Measurements from ENCODE around the gene FCHSD1.

Gene FCHSD1

DNA sequence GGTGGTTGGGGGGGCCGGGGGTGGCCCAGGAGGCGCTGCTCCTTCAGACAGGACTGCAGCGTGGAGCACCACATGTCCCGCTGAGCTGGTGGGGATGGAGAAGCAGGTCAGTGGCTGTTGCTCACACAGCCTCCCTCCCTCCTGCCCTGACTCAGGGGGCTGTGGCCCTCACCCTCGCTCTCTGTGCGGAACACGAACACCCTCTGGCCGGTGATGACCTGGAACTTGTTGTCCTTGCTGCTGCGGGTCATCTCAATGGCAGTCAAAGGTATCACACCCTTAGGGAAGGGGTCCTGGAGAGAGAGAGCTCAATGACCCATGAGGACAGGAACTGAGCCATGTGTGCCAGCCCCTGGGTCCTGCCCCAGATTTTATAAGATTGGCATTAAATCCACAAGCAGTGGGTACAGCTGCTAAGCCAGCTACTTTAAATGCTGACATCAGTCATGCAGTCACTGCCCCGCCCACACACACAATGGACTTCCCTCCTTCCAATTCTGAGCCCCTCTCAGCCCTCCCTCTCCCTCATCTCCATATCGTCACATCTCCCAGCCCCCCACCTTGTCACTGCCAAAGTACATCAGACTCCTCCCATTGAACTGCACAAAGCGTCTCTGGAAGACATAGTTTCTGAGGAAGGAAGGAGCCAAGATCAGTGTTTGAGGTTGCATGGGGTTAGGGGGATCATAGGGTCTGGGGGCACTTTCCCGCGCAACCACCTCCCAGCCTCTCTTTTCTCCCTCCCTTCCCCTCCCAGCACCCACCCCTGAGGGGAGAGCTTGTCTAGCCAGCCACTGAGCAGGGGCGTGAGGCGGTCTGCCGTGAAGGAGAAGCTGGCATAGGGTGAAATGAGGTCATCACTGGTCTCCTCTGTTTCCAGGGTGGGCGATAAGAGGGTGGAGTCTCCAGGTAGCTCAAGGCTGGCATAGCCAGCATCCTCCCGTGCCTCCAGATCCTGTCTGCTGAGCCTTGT is 21.9 kb upstream of the FCHSD1 start:
- no peak for DNase-seq

DNA sequence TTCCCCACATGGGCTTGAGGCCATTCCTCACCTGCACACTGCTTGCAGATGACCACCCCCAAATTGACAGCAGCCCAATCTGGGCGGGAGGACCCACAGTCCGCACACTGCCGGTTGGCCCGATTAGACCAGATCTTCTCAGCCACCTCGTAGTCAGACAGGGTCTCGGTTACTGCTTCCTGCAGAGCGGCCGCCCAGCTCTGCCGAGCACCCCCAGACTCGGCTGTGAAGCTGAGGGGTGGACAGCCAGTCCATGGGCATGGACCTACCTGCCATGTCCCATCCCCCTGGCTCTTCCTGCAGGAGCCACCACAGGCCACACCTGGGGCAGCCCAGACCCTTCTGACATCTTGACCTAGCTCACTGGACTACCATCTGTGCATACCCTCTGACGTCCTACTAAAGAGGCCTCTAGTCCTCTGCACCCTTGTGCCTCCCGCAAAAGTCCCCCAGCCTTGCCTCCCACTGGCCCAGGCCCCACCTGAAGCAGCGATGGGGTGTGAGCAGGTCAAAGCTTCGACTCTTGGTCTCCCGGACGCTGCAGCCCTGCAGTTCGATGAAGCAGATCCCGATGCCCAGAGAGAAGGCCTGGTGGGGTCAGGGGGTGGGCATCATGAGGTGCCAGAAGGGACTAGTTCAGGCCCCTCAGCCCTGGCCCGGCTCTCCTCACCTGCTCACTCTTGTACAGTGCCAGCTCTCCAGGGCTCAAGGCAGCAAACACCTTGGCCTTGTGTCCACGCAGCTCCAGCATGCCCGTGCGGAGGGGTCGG is 21.0 kb upstream of the FCHSD1 start:
- no peak for DNase-seq

DNA sequence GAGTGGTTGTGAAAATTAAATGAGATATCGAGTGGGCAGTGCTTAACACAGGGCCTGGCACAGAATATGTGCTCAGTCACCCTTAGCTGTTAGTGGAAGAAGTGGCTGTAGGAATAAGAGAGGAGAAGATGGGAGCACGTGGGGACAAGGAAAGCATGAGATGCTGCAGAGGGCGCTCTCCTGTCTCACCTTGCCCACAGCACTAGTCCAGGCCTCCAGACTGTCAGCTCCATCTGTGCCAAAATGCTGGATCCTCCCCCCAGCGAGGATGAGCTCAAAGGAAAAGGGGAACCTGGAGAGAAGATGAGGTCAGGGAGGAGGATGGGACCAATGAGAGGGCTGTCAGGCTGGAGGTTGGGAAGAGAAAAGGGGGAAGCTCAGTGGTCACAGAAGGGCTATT is 18.3 kb upstream of the FCHSD1 start:
- no peak for DNase-seq

DNA sequence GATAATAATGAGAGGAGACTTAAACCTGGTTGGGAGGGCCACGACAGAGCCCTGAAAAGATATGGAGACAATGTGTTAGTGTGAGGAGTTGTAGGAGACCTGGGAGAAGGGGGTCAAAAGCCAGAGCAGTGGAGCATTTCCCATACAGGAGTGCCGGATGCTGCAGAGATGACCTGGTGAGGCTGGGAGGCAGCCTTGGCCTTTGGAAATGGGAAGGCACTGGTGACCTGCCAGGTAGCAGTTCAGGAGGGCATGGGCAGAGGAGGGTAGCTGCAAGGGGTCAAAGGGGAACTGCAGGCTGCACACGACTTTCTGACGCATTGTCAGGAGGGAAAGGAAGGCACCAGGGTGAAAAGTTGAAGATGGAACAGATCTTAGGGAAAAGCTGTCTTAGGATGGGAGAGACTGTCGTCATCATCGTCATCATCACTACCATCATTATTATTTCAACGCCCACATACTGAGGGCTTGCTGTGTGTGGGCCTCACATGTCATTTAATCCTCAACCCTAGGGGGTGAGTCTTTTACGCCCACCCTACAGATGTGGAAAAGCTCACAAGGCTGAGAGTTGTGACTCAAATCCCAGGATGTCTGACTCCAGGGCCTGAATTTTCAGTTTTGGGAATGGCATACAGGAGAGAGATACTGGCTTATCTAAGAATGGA is 17.5 kb upstream of the FCHSD1 start:
- DNase-seq: no peak

DNA sequence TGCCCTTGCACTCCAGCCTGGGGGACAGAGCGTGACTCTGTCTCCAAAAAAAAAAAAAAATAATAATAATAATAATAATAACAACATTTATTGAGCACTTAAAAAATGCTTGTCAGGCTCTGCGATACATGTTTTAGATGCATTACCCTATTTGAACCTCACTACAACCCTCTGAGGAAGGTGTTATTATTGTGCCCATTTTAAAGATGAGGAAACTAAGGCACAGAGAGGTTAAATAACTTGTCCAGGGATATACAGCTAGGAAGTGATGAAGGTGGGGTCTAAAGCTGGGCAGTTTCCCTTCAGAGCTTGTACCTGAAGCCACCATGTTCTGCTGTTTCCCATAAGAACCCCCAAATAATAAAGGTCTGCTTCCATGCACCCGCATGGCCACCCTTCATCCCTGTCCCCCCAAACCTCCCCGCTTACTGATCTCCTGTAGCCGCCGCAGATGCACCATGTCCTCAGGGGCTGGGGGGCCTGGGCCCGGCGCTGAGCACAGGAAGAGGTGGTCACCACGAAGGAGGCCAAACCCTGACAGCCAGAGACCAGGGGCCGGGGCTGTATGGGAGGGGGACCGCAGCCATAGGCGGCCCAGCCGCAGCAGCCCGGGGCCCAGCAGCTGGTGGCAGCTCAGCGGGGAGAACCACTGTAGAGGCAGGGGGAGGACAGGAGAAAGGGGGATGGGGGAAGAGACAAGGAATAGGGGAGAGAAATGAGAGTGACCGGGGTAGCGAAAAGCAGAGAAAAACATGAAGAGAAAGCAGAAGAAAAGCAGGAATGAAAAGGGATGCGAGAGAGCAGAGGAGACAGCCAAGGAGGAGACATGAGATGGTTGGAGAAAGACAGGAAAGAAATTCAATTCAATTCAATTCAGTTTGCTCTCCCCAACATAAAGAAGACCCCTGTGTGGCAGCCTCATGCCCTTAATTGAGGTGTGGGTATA is 15.1 kb upstream of the FCHSD1 start:
- no peak for DNase-seq

DNA sequence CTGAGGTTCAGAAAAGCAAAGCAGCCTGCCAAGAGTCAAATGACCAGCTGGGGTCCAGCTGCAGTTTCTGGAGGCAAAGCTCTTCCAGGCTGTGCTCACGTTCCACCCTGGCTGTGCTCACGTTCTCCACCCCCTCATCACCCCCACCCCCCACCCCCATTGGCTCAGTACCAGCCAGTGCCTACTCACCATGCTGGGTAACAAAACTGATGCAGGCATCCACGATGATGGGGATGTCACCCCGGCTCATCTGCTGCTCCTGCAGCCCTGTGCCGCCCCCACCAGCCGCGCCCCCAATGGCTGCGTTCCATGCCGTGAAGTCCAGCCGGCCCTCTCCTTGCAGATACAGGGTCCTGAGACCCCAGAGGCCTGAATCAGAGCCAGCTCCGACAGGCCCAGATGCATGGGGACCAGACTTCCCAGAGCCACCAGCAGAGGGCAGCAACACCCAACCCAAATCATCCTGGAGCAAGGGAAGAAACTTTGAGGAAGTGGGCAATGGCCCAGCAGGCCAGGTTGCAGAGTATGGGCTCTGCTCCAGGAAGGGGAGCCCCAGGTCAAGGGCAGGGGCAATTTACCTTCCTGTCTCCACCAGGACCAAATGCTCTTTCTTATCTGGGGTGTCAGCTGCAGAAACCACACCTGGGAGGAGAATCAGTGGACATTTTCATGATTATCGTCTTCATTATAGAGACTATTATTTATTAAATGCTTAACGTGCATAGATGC is 13.7 kb upstream of the FCHSD1 start:
- DNase-seq: peak; percentile 34

DNA sequence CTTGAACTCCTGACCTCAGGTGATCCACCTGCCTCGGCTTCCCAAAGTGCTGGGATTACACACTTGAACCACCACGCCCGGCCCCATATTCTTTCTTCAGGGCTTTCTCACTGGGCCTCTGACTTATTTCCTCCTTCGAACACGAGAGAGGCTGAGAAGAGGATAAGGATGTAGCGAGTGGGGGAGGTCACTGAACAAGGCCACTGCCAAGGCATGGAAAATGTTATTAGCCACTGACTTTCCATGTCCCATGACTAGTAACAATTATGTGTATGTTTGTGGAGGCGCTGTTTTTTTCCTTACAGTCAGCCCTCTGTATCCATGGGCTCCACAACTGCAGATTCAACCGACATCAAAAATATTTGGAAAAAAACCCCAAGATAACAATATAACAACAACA is 12.3 kb upstream of the FCHSD1 start:
- DNase-seq: no peak

DNA sequence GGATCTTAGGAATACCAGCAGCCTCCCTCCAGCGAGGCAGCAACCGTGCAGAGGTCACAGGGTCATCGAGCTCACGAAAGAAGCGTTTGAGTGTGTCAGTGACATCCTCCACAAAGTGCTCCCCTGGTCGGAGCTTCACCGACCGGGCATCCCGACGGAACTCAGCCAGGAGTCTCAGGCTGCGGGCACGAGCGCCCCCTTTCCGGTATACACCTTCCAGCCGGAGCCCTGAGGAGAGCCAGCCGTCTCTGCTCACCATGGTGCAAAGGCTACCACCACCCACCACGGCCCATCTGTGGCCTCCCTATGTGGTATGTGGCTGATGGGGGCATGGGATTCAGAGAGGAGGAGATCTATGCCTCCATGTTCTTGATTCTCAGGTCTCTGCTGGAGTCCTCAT is 10.8 kb upstream of the FCHSD1 start:
- DNase-seq: no peak

DNA sequence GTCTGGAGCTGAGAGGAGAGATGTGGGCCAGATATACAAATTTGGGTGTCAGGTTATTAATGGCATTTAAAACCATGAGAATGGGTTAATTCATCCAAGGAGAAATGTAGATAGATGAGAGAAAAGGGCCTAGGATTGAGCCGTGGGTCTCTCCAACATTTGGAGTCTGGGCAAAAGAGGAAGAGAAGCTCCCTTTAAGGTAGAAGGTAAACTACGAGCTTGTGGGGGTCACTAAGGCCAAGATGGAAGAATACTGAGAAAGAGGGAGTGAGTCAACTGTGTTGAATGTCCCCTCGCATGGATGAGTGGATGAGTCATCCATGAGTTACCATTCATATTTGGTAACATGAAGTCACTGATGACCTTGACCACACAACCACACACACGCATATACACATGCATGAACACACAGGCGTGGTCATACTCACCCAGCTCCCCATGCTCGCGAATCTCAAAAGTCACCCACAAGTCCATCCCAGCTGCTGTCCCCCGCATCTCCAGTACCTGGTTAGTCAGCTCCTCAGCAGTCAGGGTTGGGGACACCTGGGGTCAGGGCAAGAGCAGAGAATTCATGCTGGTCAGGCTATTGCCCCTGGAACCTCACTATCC is 6.8 kb upstream of the FCHSD1 start:
- no peak for DNase-seq

DNA sequence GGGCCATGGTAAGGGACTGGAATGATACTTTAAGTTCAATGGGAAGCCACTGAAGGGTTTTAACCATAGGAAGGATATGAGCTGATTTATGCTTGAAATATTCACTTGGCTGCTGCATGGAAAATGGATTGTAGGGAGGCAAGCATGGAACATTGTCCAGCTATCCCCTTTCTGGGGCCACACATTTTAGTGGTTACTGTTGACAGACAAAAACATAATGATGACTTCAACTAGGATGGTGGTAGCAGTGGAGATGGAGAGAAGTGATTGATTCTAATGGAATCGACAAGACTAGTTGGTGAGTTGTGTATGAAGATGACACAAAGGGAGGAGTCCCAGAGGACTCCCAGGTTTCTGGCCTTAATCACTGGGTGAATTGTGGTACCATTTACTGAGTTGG is 6.2 kb upstream of the FCHSD1 start:
- DNase-seq: no peak

DNA sequence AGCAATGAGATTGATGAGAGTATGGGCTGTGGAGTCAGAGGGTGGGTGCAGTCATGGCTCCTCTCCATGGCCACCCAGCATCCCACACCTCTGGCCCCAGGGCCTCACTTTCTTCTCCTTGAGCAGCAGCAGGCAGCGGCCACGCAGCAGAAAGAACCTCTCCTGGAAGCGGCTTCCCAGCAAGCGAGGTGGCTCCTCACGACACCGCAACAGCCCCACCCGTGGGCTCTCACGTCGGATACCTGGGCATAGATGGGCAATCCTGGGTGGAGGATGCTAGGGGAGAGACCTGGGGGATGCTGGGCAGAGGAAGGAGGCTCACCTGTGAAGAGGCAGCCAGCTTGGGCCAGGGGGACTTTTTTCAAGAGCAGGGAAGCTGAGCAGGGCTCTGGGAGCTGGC is 5.2 kb upstream of the FCHSD1 start:
- no peak for DNase-seq

DNA sequence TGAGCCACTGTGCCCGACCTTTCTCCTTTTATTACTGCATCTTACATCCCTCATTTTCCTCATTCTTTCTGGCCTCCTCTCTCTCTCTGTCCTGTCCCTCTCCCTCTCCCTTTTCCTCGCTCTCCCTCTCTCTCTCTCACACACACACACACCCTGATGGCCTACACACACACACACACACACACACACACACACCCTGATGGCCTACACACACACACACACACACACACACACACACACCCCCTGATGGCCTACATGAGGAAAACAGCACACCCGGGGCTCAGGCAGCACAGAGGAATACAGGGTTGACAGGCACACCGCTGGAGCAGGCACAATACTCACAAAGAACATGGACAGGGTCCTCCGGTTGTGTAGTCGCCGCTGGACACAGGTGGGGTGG is 3.8 kb upstream of the FCHSD1 start:
- DNase-seq: no peak

DNA sequence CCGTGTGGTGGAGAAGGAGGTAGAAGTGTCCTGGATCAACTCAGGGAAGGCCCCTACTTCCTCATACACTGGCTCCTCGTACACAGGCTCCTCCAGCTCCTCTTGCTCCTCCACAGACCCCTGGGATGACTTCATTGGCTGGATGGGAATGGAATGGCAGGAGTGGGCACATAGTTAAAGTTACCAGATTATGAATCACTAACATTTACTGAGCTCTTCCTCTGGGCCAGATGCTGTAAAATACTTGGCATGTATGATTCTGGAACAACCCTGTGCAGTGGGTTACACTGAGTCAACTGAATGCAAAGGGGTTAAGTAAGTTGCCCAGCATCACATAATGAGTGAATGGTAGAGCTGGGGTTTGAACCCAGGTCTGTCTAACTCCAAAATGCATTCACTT is 3.1 kb upstream of the FCHSD1 start:
- DNase-seq: no peak

DNA sequence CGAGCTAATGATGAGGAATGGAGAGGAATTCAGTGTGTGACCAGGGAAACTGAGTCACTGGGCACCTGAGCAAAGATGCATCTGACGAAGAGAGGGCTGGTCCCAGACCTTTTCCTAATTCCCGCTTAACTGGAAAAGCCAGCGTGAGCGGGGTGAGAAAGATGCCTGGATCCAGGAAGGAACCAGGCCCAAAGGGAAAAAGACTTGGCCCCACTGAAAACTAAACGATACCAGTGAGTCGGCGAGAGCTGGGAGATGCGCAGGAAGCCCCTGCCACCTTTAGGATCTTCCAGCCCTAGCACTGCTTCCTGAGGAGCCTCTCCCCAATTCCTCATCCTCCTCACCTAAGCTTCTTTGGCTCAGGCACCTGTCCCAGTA is 499 bp upstream of the FCHSD1 start:
- no peak for DNase-seq

DNA sequence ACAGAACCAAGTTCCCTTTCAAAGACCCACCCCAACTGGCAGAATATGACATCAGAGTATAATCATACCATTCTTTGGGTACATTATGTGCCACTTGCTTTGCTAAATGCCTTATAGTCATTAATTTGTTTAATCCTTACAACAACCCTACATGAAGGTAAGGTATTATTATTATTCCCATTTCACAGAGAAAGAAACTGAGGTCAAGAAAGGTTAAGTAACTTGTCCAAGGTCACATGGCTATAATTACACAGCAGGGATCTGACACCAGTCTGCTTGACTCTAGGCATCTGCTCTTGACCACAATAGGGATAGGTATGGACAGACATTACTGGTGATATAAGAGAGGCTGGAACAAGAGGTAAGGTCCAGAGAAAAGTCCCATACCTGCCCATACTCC is 1.2 kb downstream of the FCHSD1 start:
- no peak for DNase-seq

DNA sequence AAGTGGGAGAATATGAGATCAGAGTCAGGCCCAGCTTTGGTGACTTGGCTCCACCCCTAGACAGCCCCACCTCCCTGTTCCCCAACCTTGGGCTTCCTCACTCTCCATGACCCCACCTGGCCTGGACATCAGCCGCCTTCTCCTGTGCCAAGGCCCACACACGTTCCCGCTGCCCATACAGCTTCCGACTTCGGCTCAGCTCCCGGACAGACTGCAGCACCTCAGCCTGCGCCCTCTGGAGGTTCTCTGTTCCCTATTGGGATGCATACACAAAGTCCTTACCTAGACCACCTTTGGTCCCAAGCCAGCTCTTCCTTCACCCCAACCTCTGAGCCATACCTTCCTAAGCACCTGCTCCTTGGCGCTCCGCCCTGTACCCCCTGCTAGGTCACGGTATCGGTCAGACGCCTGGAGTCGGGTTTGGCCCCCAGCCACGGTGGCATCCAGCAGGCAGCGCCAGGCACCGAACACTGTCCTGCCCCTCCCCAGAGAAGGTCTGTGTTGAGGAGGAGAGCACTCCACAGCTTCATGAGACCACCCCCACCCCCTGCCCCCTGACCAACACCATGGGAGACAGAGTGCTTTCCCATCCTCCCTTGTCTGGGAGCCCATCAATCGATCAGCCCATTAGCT is 2.0 kb downstream of the FCHSD1 start:
- no peak for DNase-seq

DNA sequence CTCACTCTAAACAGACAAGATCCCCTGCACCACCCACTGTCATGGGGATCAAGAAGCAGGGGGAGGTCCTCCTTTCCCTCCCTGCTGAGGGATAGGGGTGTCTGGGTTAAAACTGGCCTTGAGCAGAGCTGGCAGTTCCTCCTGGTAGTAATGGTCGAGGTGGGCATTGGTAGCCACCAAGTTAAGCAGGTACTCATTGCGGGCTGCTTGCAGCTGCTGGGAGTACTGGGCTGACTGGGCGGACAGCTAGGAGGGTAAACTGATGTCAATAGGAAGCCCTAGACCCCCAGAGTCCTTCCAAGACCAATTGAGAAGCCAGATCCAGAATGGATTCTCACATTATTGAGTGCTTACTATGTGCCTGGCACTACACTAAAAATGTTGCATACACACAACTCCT is 3.4 kb downstream of the FCHSD1 start:
- no peak for DNase-seq

DNA sequence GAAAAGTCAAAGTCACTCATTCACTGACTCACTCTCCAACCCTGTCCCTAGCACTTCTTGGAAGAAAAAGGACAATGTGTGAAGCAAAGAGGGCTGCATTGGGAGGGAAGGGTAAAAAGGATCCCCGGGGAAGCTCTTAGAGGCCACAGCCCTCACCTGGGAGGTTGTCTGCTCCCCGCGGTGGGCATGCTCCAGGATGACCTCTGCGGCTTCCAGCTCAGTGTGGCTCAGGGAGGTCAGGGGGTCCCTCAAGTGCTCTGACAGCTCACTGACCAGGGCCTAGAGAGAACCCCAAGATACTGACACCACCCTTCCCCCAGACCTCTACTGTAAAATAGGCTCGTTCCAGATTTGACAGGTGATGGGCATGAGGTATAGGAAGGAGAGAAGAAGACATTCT is 4.0 kb downstream of the FCHSD1 start:
- DNase-seq: no peak

DNA sequence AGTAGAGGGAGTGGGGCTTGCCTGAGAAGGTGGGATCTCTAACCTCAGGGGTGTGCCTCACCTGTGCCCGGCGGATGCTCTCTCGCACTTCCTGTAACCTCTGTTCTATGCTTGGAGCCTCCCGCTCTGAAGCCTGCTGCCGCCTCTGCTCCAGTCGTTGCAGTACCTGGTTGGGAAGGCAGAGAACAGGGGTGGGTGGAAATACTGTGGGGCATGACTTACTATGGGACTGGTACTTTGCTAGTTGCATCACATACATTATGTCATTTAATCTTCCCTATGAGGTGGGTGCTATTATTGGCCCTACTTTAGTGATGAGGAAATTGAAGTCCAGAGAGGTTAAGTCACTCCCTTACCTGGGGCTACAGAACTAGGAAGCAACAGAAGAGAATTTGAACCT is 5.2 kb downstream of the FCHSD1 start:
- DNase-seq: no peak

DNA sequence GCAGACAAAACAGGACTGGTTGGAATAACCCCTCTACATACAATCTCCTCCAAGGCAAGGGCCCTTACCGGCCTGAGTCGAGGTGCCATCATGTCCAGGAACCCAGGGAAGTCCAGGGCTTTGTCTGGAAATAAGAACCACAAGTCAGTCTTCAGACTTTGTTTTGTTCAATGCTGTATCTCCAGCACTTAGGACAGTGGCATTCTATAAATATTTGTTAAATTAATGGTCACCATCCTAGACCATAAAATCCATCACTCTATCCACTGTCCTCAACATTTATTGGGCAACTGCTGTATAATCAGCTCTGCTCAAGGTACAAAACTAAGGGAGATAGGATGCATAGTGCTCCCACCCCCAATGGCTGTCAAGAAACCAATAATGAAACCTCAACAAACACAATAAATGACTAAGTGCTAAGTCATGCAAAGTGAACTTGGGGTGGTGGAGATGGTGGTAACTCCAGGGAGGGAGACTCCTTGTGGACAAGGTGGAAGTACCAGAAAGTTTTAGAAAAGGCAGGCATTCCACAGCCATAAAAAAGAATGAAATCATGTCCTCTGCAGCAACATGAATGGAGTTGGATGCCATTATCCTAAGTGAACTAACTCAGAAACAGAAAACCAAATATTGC is 9.5 kb downstream of the FCHSD1 start:
- DNase-seq: no peak
